ENCODE results near the gene FOXJ2.
"Not testable (repeated sequence)": the region's sequence is repeated elsewhere in the genome, so short reads cannot be mapped to it uniquely, and the experiment has no call there.

FOXJ2 gene

GRCh38 chr12:8084351-8084750 is 51.8 kb downstream of the FOXJ2 start:
- H3K9me3 Mint-ChIP-seq; ATAC-seq (replicated peaks): not testable (repeated sequence)
- peak overlapping the region; percentile 82 to 97 for H3K4me3 Mint-ChIP-seq

DNA sequence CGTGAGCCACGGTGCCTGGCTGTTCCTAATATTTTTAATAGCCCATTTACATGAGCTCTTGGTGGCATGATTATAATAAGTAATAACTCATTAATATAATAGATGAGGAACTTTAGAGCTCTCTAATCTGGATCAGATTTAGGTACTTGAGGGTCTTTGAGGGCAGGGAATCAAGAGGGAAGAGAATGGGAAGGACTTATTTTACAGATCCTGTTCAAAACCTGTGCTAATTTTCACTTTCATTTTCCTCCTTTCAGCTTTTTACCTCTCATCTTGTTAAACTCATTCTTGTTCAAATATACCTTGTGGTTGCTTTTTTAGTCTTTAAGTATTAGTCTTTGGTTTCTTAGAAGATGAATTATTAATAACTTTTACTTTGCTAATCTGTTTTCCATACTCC is 55.1 kb downstream of the FOXJ2 start:
- ATAC-seq (replicated peaks), result no peak
- DNase-seq, result no peak
- Mint-ChIP-seq H3K36me3 (ENCODE audit: insufficient read depth) (peaks cover 53% of the 10 kb centered on the region), H3K27me3 (no peaks in the 10 kb centered on the region), H3K4me3 (peak overlapping the region; percentile 75 to 81), H3K27ac (peak overlapping the region; percentile 92 to 94), H3K4me1 (ENCODE audit: low read depth in 2 of 2) (peaks cover 31 to 46% of the 10 kb centered on the region in 2 donors), H3K9me3 (no peaks in the 10 kb centered on the region)

More at GRCh38 chr12:8084351-8084750, 51.8 kb downstream of the FOXJ2 start:
- not testable (repeated sequence) for DNase-seq, H3K27me3 Mint-ChIP-seq
- H3K27ac Mint-ChIP-seq, result peak overlapping the region; percentile 92 to 99
- H3K36me3 Mint-ChIP-seq (ENCODE audit: insufficient read depth), result peaks cover 33% of the 10 kb centered on the region
- H3K4me1 Mint-ChIP-seq (ENCODE audit: low read depth in 2 of 2), result peaks cover 36 to 62% of the 10 kb centered on the region in 2 donors

DNA sequence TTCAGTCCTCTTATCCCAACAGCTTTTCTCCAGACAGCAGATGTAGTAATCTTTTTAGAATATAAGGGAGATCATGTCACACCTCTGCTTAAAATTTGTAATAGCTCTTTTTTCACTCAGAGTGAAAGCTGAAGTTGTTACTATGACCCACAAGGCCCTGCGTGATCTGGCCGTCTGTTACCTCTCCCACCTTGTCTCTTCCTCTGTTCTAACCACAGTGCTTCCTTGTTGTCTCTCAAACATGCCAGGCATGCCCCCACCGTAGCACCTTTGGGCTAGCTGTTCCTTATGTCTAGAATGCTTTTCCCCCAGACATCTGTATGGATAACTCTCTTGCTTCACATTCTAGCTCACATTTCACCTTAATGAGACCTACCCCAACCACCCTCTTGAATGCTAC is 56.1 kb downstream of the FOXJ2 start:
- H3K27me3 Mint-ChIP-seq, result no peaks in the 10 kb centered on the region
- peak; percentile 99 for ATAC-seq (replicated peaks)
- peak; percentile 32 to 39 (median 38) for DNase-seq
- no peaks in the 10 kb centered on the region for H3K9me3 Mint-ChIP-seq
- H3K4me3 Mint-ChIP-seq, result peak overlapping the region; percentile 75 to 81
- H3K4me1 Mint-ChIP-seq (ENCODE audit: low read depth in 2 of 2), result peaks cover 28 to 37% of the 10 kb centered on the region in 2 donors
- H3K27ac Mint-ChIP-seq, result peak overlapping the region; percentile 92 to 94
- H3K36me3 Mint-ChIP-seq (ENCODE audit: insufficient read depth), result peaks cover 58% of the 10 kb centered on the region

DNA sequence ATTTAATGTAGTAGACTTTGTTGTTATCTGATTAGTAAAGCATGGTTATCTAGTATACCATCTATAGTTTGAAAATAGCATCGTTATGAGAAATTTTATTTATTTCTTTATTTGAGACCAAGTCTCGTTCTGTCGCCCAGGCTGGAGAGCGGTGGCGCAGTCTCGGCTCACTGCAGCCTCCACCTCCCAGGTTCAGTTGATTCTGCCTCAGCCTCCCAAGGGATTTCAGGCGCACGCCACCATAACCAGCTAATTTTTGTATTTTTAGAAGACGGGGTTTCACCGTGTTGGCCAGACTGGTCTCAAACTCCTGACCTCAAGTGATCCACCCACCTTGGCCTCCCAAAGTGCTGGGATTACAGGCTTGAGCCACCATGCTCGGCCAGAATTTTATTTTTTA is 56.8 kb downstream of the FOXJ2 start:
- not testable (repeated sequence) for DNase-seq; ATAC-seq (replicated peaks); H3K27me3 Mint-ChIP-seq; H3K9me3 Mint-ChIP-seq
- Mint-ChIP-seq H3K36me3 (ENCODE audit: insufficient read depth) (peaks cover 65% of the 10 kb centered on the region), H3K4me1 (ENCODE audit: low read depth in 2 of 2) (peaks cover 21 to 30% of the 10 kb centered on the region in 2 donors), H3K27ac (peak overlapping the region; percentile 92 to 94), H3K4me3 (peak overlapping the region in 1 of 2 donors; percentile 81)

DNA sequence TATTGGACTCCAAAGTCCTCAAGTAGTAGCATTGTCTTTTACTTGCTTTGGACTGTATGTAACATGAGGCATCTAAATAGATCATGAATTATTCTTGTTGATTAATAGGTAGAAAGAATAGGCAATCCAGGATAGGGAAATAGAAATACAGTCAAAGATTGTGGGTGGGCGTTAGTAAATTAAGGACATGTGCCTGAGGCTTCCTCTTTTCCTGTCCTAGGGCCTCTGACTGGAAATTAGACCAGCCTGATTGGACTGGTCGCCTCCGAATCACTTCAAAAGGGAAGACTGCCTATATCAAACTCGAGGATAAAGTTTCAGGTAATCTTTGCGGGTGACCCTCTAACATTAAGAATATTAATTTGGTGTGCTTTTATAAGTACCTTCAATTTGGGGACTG is 57.2 kb downstream of the FOXJ2 start:
- Mint-ChIP-seq H3K27ac (peak overlapping the region; percentile 23 to 94), H3K4me3 (no peak overlapping the region)
- no peak for ATAC-seq (replicated peaks)

GRCh38 chr12:8093291-8093690 is 60.8 kb downstream of the FOXJ2 start:
- Mint-ChIP-seq H3K27ac (peak overlapping the region in 1 of 2 donors; percentile 75), H3K4me1 (ENCODE audit: low read depth in 2 of 2) (peaks cover 7 to 12% of the 10 kb centered on the region in 2 donors), H3K4me3 (no peak overlapping the region), H3K27me3 (no peaks in the 10 kb centered on the region), H3K36me3 (ENCODE audit: insufficient read depth) (peaks cover 91% of the 10 kb centered on the region), H3K9me3 (no peaks in the 10 kb centered on the region)
- DNase-seq (no peak), ATAC-seq (replicated peaks) (no peak)

More for the DNA sequence above, 57.2 kb downstream of the FOXJ2 start:
- no peaks in the 10 kb centered on the region for H3K9me3 Mint-ChIP-seq
- peaks cover 17 to 25% of the 10 kb centered on the region in 2 donors for H3K4me1 Mint-ChIP-seq (ENCODE audit: low read depth in 2 of 2)
- peaks cover 70% of the 10 kb centered on the region for H3K36me3 Mint-ChIP-seq (ENCODE audit: insufficient read depth)
- DNase-seq, result no peak
- no peaks in the 10 kb centered on the region for H3K27me3 Mint-ChIP-seq

DNA sequence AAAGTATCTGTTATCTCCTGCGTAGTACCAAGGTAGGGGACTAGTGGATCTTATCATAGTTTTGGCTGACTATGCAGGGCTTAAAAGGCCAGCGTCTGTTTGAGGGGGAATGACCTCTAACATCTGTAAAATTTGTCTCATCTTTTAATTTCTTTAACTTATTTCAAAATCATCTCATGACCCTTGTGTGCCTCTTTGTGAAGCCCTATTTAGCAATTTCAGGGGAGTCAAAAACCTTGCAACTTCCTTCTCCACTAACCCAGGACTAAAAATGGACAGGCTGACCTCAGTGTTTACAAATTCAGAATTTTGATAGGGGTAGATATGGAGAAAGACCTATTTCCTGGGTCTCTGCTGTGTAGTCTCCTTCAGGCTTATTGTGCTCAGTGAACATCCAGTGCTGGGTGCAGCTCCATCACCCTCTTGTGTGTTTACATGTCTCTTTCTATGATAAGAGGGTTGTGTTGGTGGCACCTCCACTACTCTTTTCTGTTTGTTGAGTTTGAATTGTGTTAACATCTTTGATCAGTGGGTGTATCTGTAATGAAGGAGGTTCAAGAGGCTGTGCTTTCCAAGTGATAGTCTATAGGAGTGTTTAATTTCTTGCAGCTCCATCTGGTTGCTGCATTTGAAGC is 63.9 kb downstream of the FOXJ2 start:
- no peaks in the 10 kb centered on the region for H3K9me3 Mint-ChIP-seq
- peak overlapping the region in 1 of 2 donors; percentile 66 for H3K27ac Mint-ChIP-seq
- ATAC-seq (replicated peaks), result no peak
- H3K27me3 Mint-ChIP-seq, result no peaks in the 10 kb centered on the region
- no peak overlapping the region for H3K4me3 Mint-ChIP-seq
- H3K36me3 Mint-ChIP-seq (ENCODE audit: insufficient read depth), result peaks cover 73% of the 10 kb centered on the region
- peaks cover 1 to 7% of the 10 kb centered on the region in 2 donors for H3K4me1 Mint-ChIP-seq (ENCODE audit: low read depth in 2 of 2)
- DNase-seq, result no peak

DNA sequence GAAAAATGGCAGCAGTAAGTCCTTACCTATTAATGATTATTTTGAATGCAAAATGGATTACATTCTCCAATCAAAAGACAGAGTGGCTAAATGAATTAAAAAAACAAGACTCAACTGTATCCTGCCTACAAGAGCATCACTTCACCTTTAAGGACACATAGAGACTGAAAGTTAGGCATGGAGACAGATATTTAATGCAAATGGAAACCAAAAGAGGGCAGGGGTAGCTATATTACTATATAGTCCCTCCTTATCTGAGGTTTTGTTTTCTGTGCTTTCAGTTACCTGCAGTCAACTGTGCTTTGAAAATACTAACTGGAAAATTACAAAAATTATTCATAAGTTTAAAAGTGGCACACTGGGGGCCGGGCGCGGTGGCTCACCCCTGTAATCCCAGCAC is 66.7 kb downstream of the FOXJ2 start:
- no peaks in the 10 kb centered on the region for H3K9me3 Mint-ChIP-seq

More for the DNA sequence above, 66.7 kb downstream of the FOXJ2 start:
- no peak for ATAC-seq (replicated peaks)
- peak overlapping the region in 1 of 2 donors; percentile 50 for H3K27ac Mint-ChIP-seq
- H3K4me1 Mint-ChIP-seq (ENCODE audit: low read depth in 2 of 2), result peaks cover 1 to 7% of the 10 kb centered on the region in 2 donors
- peaks cover 45% of the 10 kb centered on the region for H3K36me3 Mint-ChIP-seq (ENCODE audit: insufficient read depth)
- H3K27me3 Mint-ChIP-seq, result no peaks in the 10 kb centered on the region
- DNase-seq, result no peak
- H3K4me3 Mint-ChIP-seq, result no peak overlapping the region

Measured in effector memory CD8-positive, alpha-beta T cell (primary cell).